GM12874 (cell line): ENCODE results near the gene LRP1B.

Source experiments
- CTCF ChIP-seq: IDR thresholded peaks from 2 replicates; pipeline ENCODE4 v1.5.1; 2011; ENCODE audit warnings: low read depth, mild to moderate bottlenecking, control low read depth, low read length, moderate library complexity; ENCODE audit not compliant: insufficient read depth

LRP1B gene

GRCh38 chr2:141660232-141660631 is 470.6 kb downstream of the LRP1B start:
- TF ChIP-seq CTCF, result no peak

- no peak for TF ChIP-seq CTCF
These were observed 476.5 kb downstream of the LRP1B start for GRCh38 chr2:141654311-141654710.

GRCh38 chr2:141653184-141653583 is 477.6 kb downstream of the LRP1B start:
- no peak for TF ChIP-seq CTCF

- no peak for TF ChIP-seq CTCF
These were observed 478.5 kb downstream of the LRP1B start for GRCh38 chr2:141652308-141652707.

GRCh38 chr2:141647353-141647752 is 483.5 kb downstream of the LRP1B start:
- TF ChIP-seq CTCF, result no peak

GRCh38 chr2:141641462-141641861 is 489.4 kb downstream of the LRP1B start:
- no peak for TF ChIP-seq CTCF

- TF ChIP-seq CTCF, result no peak
These were observed 491.0 kb downstream of the LRP1B start for GRCh38 chr2:141639809-141640208.

- no peak for TF ChIP-seq CTCF
These were observed 497.7 kb downstream of the LRP1B start for GRCh38 chr2:141633132-141633531.
